Jurkat, Clone E6-1 (cell line): ENCODE results near the gene ACSF3.
"Not testable (repeated sequence)": the region's sequence is repeated elsewhere in the genome, so short reads cannot be mapped to it uniquely, and the experiment has no call there.

Source experiments
- DNase-seq: peaks from one replicate; pipeline ENCODE4 v3.0.0-alpha.2; 2011; ENCODE audit warnings: low read depth, low spot score
- H3K4me3 ChIP-seq: 2 replicates; pipeline ENCODE4 v1.5.1; 2011; ENCODE audit warnings: mild to moderate bottlenecking, low read length, control low read depth, moderate library complexity

ACSF3 gene

DNA sequence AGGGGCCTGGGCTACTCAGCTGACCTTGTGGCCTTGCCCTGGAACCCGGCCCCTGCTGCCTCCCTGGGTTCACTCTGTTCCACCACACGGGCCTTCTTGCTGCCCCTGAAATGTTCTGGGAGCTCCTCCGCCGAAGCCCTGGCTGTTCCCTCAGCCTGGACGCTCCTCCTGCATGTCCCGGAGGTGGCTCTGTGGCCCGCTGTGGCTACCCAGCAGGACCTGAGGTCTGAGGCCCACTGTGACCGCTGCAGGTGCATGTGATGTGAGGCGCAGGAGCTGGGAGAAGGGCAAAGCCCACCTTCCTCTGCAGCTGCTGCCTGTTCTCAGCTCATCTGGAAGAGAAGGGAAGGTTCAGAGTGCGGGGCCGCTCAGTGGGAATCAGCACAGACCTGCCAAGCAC is 38.9 kb upstream of the ACSF3 start:
- no peak for DNase-seq
- H3K4me3 ChIP-seq, result no peak overlapping the region

DNA sequence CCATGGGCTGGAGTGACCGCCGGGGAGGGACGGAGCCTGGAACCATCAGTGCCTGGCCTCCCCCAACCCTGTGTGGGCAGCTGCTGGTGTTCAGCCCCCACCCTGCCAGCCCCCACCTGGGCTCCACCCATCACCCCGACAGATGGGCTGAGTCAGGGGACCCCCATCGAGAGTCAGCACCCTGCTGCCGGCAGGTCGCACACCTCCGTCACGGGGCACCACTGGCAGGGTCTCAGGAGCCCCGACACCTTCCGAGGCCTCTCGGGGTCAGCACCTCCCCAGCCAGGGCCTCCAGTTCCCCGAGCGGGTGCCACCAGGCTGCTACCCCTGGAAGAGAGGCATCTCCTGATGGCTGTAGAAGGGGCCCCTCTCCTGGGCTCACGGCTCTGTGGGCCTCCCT is 38.3 kb upstream of the ACSF3 start:
- no peak for DNase-seq
- no peak overlapping the region for H3K4me3 ChIP-seq

DNA sequence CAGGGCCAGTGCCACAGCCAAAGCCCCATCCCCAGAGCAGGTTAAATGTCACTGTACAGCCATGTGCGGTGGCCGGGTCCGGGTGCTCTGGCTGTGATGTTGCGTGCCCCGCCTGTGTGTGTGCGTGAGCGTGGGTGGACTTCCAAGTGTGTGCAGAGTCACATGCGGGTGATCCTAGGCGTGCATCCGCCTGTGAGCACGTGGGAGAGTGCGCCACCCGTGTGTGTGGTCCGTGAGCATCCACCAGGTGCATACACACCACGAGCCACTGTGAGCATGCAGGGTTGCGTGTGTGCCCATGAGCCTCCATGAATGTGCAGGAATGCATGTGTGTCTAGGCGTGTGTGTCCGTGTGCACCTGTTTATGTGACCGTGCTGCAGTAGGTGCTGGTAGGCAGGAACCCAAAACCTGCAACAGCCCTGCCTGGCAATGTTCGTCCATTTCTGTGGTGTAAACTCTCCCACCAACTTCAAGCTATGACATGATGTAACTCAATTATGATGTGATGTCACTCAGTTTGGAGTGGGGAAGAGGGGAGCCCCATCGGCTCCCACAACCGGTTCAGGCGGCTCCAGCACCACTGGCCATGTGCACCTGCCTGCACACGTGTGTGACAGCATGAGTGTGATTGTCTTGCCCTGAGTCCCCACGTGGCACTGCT is 37.6 kb upstream of the ACSF3 start:
- DNase-seq, result no peak
- H3K4me3 ChIP-seq, result no peak overlapping the region

DNA sequence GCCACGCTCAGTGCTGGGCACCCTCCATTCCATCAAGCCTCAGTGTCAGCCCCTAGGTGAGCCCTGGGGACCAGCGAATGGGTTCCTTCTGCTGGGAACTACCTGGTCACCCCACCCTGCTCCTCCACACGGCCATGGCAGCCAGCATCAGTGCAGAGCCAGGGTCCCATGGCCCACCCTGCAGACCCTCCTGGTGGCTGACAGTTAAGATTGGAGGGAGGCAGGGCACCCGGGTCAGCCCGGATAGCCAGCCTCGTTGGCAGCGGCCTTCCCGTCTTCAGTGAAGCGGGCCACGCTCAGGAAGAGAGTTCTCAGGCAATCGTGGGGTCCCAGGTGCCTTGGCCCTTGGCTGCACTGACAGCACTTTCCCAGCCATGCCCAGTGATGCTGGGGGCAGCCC is 37.1 kb upstream of the ACSF3 start:
- no peak overlapping the region for H3K4me3 ChIP-seq
- DNase-seq, result no peak

DNA sequence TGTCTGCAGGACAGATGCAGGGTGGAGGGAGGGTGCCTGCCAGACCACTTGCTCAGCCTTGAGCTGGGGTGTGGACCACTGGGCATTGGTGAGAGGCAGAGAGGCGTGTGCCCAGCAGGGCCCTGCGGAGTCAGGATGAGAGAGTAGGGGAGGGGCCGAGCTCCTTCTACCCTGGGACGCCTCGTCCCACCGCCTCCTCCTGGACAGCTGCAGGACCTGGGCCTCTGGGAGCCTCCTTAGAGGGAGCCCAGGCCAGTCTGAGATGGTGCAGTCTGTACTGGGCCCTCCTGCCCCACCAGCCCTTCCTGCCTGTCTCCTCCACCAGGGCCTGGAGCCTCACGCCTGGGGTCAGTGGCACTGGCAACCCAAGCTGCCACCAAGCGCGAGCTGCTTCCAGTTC is 35.9 kb upstream of the ACSF3 start:
- no peak for DNase-seq
- H3K4me3 ChIP-seq, result no peak overlapping the region

DNA sequence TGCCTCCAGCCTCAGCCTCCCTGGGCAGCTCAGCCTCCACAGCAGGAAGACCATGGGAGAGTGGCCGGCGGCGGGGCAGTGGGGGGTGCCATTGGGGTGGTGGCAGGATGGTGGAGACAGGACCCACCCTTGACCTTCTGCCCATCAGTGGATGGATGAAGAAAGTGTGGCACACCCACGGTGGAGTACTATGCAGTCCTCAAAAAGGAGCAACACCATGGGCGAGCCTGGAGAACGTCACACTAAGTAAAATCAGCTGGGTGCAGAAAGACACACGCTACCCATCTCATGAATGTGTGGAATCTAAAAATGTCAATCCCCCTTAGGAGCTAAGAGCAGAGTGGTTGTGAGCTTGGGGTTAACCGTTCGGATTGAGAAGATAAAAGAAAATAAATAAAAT is 34.8 kb upstream of the ACSF3 start:
- no peak overlapping the region for H3K4me3 ChIP-seq
- no peak for DNase-seq

DNA sequence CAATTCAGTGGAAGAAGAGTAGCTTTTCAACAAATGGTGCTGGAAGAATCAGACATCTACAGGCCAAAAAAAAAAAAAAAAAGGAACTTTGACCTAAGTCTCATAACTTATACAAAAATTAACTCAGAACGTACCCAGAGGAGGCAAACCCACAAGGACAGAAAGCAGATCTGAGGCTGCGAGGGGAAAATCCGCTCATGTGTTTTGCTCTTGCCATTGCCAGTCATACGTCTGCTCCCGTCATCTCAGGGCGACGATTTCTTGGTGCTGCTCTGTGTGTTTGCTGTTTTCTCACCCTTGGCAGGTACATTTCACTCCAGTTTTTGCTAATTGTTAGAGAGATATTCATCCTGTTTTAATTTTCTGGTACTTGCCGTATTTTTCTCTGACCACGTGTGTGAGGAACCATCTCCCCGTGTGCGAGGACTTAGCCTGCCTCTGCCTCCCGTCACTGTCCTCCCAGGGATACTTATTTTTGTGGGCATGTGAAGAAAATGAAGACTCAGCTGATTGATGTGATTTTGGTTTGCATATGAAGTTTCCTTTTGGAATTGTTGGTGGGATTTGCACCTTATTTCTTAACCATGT is 33.4 kb upstream of the ACSF3 start:
- H3K4me3 ChIP-seq, result no peak overlapping the region
- no peak for DNase-seq

DNA sequence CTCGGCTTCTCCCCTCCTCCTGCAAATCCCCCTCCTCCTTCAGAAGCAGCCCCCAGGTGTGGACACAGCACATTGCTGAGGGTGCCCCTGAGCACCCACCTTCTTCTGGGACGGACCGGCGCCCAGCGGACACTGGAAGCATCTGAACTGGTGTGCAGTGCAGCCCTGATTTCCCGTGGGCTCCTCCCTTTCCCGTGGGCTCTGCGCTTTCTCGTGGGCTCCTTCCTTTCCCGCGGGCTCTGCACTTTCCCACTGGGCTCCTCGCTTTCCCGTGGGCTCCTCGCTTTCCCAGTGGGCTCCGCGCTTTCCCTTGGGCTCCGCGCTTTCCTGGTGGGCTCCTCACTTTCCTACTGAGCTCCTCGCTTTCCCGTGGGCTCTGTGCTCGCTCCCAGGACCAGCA is 32.6 kb upstream of the ACSF3 start:
- no peak overlapping the region for H3K4me3 ChIP-seq
- DNase-seq, result no peak

DNA sequence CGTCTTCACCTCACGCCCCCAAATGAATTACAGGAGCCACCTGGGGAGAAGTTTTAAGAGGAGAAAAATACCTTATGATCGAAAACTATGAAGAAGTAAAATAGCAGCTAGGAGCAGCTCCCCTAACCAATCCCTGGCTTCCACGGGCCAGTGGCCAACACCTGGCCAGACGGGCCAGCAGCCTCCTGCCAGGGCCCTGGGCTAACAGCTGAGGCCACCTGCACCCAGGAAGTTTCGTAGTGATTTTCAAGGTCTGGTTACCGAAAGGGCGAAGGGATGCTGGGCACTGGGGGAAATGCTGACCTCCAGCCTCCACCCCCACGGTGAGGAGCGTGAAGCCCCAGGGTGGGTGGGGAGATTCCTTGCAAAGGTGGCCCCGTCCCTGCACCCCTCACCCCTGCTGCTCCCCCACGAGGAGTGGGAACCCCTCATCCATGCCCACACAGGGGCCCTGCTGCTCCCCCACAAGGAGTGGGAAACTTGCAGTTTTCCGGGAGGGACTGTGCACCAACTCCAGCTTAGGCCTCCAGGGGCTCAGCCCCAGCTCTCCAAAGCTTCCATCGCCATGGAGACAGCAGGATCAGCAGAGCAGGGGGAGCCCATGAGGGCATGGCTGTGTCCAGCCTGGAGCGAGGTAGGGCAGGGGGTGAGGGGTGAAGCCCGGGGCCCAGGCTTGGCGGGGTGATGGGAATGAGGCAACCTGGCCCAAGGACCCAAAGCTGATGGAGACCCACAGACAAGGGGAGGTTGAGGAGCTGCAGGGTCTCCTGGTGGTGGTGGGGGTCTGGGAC is 31.9 kb upstream of the ACSF3 start:
- no peak for DNase-seq
- H3K4me3 ChIP-seq, result no peak overlapping the region

DNA sequence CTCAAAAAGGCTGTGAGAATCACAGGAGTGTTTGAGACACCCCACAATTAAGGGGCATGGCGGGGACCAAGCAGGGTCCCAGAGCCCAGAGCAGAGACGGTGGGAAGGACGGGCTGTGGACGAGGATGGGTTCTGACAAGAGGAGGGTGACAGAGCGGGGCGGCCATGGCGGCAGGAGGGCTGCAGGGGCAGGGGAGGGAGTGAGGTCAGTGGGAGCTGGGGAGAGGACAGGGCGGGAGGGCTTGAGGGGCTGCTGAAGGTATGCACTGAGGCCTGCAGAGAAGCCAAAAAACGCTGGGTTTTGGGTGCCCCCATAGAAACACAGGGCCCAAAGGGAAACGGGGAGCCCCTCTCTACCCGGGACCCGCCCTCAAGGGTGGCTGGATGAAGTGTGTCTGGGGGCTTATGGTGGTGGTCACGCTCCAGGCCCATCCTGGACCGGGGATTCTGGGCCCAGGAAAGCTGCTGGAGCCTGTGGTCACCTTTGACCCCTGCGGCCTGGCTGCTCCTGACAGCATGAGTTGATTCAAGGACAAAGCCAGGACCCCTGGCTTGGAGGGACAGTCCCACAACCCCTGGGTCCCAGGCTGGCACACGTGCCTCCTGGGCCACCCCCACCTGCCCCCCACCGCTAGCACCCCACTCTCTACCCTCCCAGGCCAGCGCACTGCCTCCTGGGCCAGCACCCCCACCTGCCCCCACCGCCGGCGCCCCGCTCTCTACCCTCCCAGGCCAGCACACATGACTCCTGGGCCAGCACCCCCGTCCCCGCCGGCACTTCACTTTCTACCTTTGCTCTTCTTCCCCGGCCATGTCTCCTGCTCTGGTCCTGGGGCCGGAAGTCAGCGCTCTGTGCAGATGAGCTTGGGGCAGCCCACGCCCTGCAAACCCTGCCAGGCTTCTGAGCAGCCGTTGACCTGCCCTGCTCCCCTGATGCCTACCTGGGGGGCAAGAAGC is 31.0 kb upstream of the ACSF3 start:
- DNase-seq, result no peak
- no peak overlapping the region for H3K4me3 ChIP-seq

DNA sequence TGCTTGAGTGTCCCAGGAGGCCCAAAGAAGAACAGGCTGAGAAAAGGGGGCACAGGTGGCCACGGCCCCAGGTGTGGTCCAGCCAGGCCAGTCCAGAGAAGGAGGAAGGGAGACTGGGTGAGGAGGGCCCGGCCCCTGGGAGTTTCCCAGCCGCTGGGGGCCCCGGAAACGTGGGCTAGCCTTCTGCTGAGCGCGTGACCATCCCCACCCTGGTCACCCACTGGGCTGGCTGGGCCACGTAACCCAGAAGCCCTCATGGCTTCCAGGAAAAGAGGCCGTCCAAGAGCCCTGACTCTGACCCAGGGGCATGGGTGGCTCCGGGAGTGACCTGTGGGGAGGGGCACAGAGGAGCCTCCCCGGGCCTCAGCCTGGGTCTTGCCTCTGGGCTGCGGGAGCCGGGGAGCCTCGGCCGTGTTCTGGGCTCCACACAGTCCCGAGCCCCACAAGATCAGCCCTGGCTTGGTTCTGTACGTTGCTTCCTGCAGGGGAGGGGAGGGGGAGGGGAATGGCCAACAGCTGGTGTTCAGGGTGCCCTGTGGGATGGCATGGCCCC is 29.8 kb upstream of the ACSF3 start:
- H3K4me3 ChIP-seq, result no peak overlapping the region
- DNase-seq, result no peak

DNA sequence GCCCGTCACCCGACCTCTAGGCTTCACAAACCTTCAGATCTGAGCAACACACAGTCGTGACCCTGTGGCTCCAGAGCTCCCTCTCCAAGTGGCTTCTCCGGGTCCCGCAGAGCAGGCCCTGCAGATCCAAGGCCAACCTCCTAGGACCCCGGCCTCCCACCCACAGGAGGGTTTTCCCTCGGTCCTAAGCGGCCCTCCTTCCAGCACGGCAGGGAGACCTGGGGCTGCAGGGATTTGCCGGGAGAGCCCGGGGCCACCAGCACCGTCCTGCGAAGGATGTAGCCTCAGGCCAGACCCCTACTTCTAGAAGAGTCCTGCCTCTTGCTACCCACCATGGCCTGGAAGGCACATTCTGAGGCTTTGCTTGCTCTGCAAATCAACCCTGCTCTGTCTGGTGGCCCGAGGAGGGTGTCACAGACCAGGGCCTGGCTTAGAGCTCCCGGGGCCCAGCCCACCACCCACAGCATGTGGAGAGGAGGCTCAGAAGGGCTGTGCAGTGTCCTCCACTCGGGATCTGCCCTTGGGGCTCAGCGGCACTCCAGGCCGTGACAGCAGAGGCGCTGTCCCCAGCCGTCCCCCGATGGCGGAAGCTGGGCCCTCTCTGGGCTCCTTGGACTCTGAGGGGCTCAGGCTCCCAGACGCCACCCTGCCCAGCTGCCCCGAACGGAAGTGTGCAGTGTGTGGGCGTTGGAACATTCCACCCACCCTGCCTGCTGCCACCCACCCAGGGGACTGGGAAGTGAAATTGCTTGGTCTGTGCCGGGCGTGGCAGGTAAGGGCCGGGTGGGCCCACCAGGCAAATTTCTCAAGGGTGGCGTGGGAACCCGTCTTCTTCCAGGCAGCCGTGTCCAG is 28.8 kb upstream of the ACSF3 start:
- no peak overlapping the region for H3K4me3 ChIP-seq
- DNase-seq, result no peak

DNA sequence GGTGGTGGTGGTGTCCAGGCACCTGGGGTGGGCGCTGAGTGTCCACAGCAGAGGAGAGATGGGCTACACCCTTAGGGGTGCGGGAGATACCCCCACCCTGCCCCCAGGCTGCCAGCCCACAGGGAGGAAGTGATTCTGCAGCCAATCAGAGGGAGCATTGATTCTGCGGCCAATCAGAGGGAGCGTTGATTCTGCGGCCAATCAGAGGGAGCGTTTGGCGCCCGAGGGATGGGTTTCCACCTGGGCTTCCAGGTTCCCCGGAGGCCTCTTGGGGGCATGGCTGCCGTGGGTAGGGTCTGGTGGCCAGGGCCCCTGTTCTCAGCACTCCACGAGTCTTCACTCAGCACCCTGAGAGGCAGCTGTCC is 28.2 kb upstream of the ACSF3 start:
- H3K4me3 ChIP-seq, result no peak overlapping the region
- no peak for DNase-seq

DNA sequence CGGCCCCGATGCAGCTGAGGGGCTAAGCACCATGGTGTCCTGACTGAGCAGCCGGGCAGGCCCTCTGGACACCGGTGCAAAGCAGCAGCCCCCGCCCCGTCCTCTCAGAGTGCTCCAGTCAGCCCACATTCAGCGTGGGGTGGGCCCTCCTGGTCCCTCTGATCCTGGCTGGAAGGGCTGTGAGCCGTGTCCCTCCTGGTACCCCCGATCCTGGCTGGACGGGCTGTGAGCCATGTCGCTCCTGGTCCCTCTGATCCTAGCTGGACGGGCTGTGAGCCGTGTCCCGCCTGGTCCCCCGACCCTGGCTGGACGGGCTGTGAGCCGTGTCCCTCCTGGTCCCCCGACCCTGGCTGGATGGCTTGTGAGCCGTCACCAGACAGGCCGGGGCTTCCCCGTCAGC is 26.9 kb upstream of the ACSF3 start:
- no peak overlapping the region for H3K4me3 ChIP-seq
- no peak for DNase-seq

DNA sequence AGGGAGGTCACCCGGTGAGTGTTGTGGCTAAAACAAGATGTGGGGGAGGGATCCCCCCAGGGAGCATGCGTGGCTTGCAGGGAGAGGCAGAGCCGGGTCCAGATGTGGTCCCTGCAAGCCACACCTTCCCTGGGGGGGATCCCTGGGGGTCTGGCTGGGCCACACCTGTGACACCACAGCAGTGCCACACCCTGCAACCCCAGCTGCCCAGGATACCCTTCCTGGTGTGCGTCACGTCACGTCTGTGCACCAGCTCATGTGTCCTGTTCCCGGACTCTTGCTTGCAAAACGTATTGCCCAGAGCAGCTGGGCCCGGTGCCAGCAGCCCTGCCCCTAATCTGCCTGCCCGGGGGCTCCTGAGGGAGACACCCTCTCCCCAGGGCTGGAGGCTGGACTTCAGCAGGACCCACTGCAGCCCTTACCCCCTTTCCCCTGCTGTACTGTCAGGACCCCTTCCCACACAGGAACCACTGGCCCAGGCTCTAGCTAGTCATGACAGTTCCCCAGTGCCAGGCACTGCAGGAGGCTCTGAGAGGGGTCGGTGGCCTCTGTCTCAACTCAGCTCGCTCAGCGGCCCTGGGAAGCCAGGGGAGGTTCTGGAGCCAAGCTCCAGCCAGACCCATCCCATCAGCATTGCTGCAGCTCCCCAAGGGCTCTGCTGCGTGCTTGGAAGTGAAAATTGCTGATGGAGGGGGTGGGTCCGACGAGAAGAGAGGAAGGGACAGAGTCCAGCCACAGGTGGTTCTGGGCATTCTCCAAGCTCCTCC is 25.8 kb upstream of the ACSF3 start:
- no peak overlapping the region for H3K4me3 ChIP-seq
- DNase-seq, result peak; percentile 28

DNA sequence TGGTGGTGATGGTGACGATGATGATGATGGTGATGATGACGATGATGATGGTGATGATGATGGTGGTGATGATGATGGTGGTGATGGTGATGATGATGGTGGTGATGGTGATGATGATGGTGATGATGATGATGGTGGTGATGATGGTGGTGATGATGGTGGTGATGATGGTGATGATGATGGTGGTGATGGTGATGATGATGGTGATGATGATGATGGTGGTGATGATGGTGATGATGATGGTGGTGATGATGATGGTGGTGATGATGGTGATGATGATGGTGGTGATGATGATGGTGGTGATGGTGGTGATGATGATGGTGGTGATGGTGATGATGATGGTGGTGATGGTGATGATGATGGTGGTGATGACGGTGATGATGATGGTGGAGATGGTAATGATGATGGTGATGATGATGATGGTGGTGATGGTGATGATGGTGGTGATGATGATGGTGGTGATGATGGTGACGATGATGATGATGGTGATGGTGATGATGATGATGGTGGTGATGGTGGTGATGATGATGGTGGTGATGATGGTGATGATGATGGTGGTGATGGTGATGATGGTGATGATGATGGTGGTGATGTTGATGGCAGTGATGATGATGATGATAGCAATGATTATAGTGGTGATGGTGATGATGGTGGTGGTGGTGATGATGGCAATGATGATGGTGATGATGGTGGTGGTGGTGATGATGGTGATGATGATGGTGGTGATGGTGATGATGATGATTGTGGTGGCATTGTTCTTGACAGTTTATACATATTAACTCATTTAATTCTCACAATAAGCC is 24.6 kb upstream of the ACSF3 start:
- H3K4me3 ChIP-seq, DNase-seq: not testable (repeated sequence)

DNA sequence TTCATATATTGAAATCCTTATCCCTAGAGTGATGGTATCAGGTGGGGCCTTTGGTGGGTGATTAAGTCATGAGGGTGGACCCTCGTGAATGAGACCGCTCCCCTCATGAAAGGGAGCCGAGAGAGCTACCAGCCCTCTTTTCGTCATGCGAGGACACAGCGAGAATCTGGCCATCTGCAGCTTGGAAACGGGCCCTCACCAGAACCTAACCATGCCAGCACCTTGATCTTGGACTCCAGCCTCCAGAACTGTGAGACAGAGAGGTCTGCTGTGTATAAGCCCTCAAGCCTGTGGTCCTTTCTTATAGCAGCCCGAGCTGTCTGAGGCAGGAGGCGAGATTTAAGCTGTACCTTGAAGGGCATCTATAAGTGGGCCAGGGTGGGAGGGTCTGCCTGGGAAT is 23.7 kb upstream of the ACSF3 start:
- no peak for DNase-seq
- no peak overlapping the region for H3K4me3 ChIP-seq
